Prostate gland (tissue), 2 donors: ENCODE data around the gene RUNX3. TPM values are rescaled to one million over a fixed set of nuclear protein-coding genes. Genes with fewer than 3 reads are reported as not detected.

Source experiments
- DNase-seq: peaks from one replicate; pipeline ENCODE4 v3.0.0-alpha.2; 2019; ENCODE audit warnings: low spot score
- H3K27ac ChIP-seq, 2 donors: fragments of 200-600 bp; sonication (generic); 2 replicates each; pipeline ENCODE4 v1.5.1; 2017 to 2019
- H3K27me3 ChIP-seq: fragments of 200-600 bp; sonication (generic); replicated peaks from 2 replicates; pipeline ENCODE4 v1.5.1; 2019; ENCODE audit not compliant: insufficient read depth
- H3K36me3 ChIP-seq, 2 donors: fragments of 200-600 bp; sonication (generic); 1 replicate in 1 of 2; 2 replicates in 1 of 2; pipeline versions ENCODE4 v1.5.1 to v1.8.1; 2017 to 2019
- H3K4me1 ChIP-seq: fragments of 200-600 bp; sonication (generic); replicated peaks from 2 replicates; pipeline ENCODE4 v1.5.1; 2019
- H3K4me3 ChIP-seq, 2 donors: fragments of 200-600 bp; sonication (generic); 2 replicates each; pipeline ENCODE4 v1.5.1; 2017 to 2019
- H3K9me3 ChIP-seq: fragments of 200-600 bp; sonication (generic); 2 replicates; pipeline ENCODE4 v1.5.1; 2017
- CTCF ChIP-seq, 4 experiments: fragments of 200-600 bp in 2 of 4; fragments of 450-650 bp in 2 of 4; sonication (generic) in 2 of 4; IDR thresholded peaks; 1 replicate in 3 of 4; 2 replicates in 1 of 4; pipeline ENCODE4 v1.5.1; 2016 to 2019; ENCODE audit warnings: antibody characterized with exemption in 4 of 4, mild to moderate bottlenecking in 2 of 4, moderate library complexity in 2 of 4
- POLR2A ChIP-seq: fragments of 450-650 bp; IDR thresholded peaks from one replicate; pipeline ENCODE4 v1.6.1; 2016; ENCODE audit warnings: antibody characterized with exemption, mild to moderate bottlenecking
- POLR2AphosphoS5 ChIP-seq: sonication (generic); formaldehyde crosslinking; IDR thresholded peaks from one replicate; pipeline ENCODE4 v1.6.1; 2017; ENCODE audit warnings: antibody characterized with exemption
- WGBS: methylation state at CpG from one replicate; pipeline ENCODE4 v1.1.5; 2018; 5-methylcytosine and 5-hydroxymethylcytosine counted together
- intact Hi-C: fragments of 100-400 bp; cut with DNase I; formaldehyde crosslinking; loops from one replicate; pipeline ENCODE4 v1.14.2; 2022
- total RNA-seq, 2 donors: library from RNA; depleted of rRNA; stranded (reverse); fragments of >200 nt; gene quantifications; one replicate each; pipeline ENCODE4 v1.1.0, GENCODE V29; 2016

RUNX3 gene
- total RNA-seq, 2 donors from 2014 or later: 2.5 to 3.4 TPM

GRCh38 chr1:24878775-24879742 lies 51.0 kb downstream of the RUNX3 start:
- H3K27me3 ChIP-seq: no peaks in the 10 kb centered on the region
- no peak overlapping the region for H3K27ac ChIP-seq
- H3K4me1 ChIP-seq: no peaks in the 10 kb centered on the region
- no peak overlapping the region for H3K4me3 ChIP-seq
- H3K36me3 ChIP-seq: no peaks in the 10 kb centered on the region
- no peak for DNase-seq
- H3K9me3 ChIP-seq: no peaks in the 10 kb centered on the region
- intact Hi-C loops: no loop called here
- TF ChIP-seq POLR2AphosphoS5: no peak
- no peak for TF ChIP-seq POLR2A
- no peak for TF ChIP-seq CTCF (IDR thresholded peaks at IDR 0.05)
- 77% methylated on average over 7 of the region's 7 CpGs for WGBS

GRCh38 chr1:24878045-24878444 lies 52.0 kb downstream of the RUNX3 start:
- Histone ChIP-seq H3K36me3 (no peaks in the 10 kb centered on the region), H3K4me3 (no peak overlapping the region), H3K27me3 (no peaks in the 10 kb centered on the region), H3K9me3 (no peaks in the 10 kb centered on the region), H3K27ac (no peak overlapping the region), H3K4me1 (no peaks in the 10 kb centered on the region)
- TF ChIP-seq POLR2AphosphoS5 (no peak), CTCF (IDR thresholded peaks at IDR 0.05) (no peak), POLR2A (no peak)
- no peak for DNase-seq
- 87% methylated on average over 6 of the region's 6 CpGs for WGBS
- intact Hi-C loops: no loop called here

- Histone ChIP-seq H3K4me3 (no peak overlapping the region), H3K27ac (no peak overlapping the region), H3K4me1 (no peaks in the 10 kb centered on the region), H3K9me3 (no peaks in the 10 kb centered on the region), H3K27me3 (no peaks in the 10 kb centered on the region), H3K36me3 (no peaks in the 10 kb centered on the region)
- intact Hi-C loops: no loop called here
- no peak for DNase-seq
- TF ChIP-seq CTCF (IDR thresholded peaks at IDR 0.05): no peak
- TF ChIP-seq POLR2A: no peak
- TF ChIP-seq POLR2AphosphoS5: no peak
- 59% methylated on average over 6 of the region's 8 CpGs for WGBS
These were observed 54.0 kb downstream of the RUNX3 start for GRCh38 chr1:24875991-24876506.

- Histone ChIP-seq H3K27me3 (no peaks in the 10 kb centered on the region), H3K27ac (no peak overlapping the region), H3K4me1 (no peaks in the 10 kb centered on the region), H3K36me3 (no peaks in the 10 kb centered on the region), H3K4me3 (no peak overlapping the region), H3K9me3 (no peaks in the 10 kb centered on the region)
- intact Hi-C loops: no loop called here
- TF ChIP-seq CTCF (IDR thresholded peaks at IDR 0.05) (no peak), POLR2AphosphoS5 (no peak), POLR2A (no peak)
- DNase-seq: no peak
- WGBS: 77% methylated on average over 8 of the region's 8 CpGs
These were observed 54.8 kb downstream of the RUNX3 start for GRCh38 chr1:24875257-24875656.
